ENCODE data around the gene NHLRC1. TPM values are rescaled to one million over a fixed set of nuclear protein-coding genes. Genes with fewer than 3 reads are reported as not detected.

The NHLRC1 gene
- total and polyA plus RNA-seq, 2 of the 13 experiments (the other 11 are each of a cell fraction or from before 2014, with no cell fraction given): 0.04 to 0.11 TPM

GRCh38 chr6:18081025-18081668 is 41.3 kb downstream of the NHLRC1 start (continued):
- TF ChIP-seq, protein P1, sequence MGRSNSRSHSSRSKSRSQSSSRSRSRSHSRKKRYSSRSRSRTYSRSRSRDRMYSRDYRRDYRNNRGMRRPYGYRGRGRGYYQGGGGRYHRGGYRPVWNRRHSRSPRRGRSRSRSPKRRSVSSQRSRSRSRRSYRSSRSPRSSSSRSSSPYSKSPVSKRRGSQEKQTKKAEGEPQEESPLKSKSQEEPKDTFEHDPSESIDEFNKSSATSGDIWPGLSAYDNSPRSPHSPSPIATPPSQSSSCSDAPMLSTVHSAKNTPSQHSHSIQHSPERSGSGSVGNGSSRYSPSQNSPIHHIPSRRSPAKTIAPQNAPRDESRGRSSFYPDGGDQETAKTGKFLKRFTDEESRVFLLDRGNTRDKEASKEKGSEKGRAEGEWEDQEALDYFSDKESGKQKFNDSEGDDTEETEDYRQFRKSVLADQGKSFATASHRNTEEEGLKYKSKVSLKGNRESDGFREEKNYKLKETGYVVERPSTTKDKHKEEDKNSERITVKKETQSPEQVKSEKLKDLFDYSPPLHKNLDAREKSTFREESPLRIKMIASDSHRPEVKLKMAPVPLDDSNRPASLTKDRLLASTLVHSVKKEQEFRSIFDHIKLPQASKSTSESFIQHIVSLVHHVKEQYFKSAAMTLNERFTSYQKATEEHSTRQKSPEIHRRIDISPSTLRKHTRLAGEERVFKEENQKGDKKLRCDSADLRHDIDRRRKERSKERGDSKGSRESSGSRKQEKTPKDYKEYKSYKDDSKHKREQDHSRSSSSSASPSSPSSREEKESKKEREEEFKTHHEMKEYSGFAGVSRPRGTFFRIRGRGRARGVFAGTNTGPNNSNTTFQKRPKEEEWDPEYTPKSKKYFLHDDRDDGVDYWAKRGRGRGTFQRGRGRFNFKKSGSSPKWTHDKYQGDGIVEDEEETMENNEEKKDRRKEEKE (IDR thresholded peaks at IDR 0.05): no peak
- TF ChIP-seq ISL2 (CRISPR knock-in tag; IDR thresholded peaks at IDR 0.05) (no peak), POLR2A (IDR thresholded peaks at IDR 0.05; ENCODE audit: insufficient read depth in 1 of 2, low read depth in 2 of 2, low read length in 2 of 2) (no peak), ATF7-NPFF (CRISPR knock-in tag; IDR thresholded peaks at IDR 0.05; ENCODE audit: low read depth) (no peak), ZNF503 (CRISPR knock-in tag; IDR thresholded peaks at IDR 0.05) (peak; percentile 31; the same call in 1 of the 2 replicates), POGZ (CRISPR knock-in tag; IDR thresholded peaks at IDR 0.05) (no peak), MBNL3 (CRISPR knock-in tag; conservative IDR thresholded peaks at IDR 0.05) (no peak), FOXA3 (CRISPR knock-in tag; IDR thresholded peaks at IDR 0.05) (peak; percentile 99), ZNF350 (CRISPR knock-in tag; IDR thresholded peaks at IDR 0.05; ENCODE audit: borderline replicate concordance, low read depth) (no peak), RFXAP (CRISPR knock-in tag; IDR thresholded peaks at IDR 0.05; ENCODE audit: borderline replicate concordance) (no peak), MTA1 (CRISPR knock-in tag; IDR thresholded peaks at IDR 0.05; ENCODE audit: borderline replicate concordance) (no peak), GATAD2A (CRISPR knock-in tag; IDR thresholded peaks at IDR 0.05) (peak; percentile 77)
